IgD-negative memory B cell (primary cell): ENCODE data around the gene SARM1. TPM values are rescaled to one million over a fixed set of nuclear protein-coding genes. Genes with fewer than 3 reads are reported as not detected.
"Not testable (repeated sequence)": the region's sequence is repeated elsewhere in the genome, so short reads cannot be mapped to it uniquely, and the experiment has no call there.

Experiments
- H3K27ac Mint-ChIP-seq, 3 donors: one replicate each; pipeline ENCODE4 v1.8.0; 2020 to 2022; ENCODE audit warnings: mild to moderate bottlenecking in 3 of 3, mixed read lengths in 3 of 3, moderate library complexity in 1 of 3
- H3K27me3 Mint-ChIP-seq: one replicate; pipeline ENCODE4 v1.8.0; 2021; ENCODE audit warnings: mixed read lengths
- H3K36me3 Mint-ChIP-seq: one replicate; pipeline ENCODE4 v1.8.0; 2020; ENCODE audit warnings: mild to moderate bottlenecking, mixed read lengths
- H3K4me1 Mint-ChIP-seq, 3 donors: one replicate each; pipeline ENCODE4 v1.8.0; 2020 to 2022; ENCODE audit warnings: mixed read lengths in 3 of 3, mild to moderate bottlenecking in 1 of 3
- H3K4me3 Mint-ChIP-seq, 4 donors: one replicate each; pipeline ENCODE4 v1.8.0; 2020 to 2022; ENCODE audit warnings: mild to moderate bottlenecking in 4 of 4, mixed read lengths in 4 of 4, moderate library complexity in 3 of 4
- H3K9me3 Mint-ChIP-seq, 3 donors: one replicate each; pipeline ENCODE4 v1.8.0; 2020 to 2021; ENCODE audit warnings: mixed read lengths in 3 of 3, mild to moderate bottlenecking in 1 of 3
- polyA plus RNA-seq: library from polyadenylated mRNA; unstranded; fragments of 300-500 nt; fragmentation: Illumina TruSeq; gene quantifications from one replicate; pipeline ENCODE4 v1.2.3, GENCODE V29; 2021

The SARM1 gene
- polyA plus RNA-seq, 1 donor from 2014 or later: 5.6 TPM

DNA sequence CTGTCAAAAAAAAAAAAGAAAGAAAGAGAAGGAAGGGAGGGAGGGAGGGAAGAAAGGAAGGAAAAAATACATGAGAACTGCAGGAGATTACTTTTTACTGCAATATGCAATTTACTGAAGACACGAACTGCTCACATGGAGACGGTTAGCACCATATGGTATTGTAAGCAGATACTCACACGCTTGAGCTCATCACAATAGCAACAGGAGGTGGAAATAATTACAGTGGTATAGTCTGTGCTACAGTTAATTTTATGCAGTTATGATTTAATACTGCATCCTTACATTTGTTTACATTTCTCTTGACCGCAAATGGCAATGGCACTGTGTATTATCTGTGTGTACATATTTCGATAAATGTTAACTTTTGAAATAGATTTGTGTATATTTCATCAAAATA, 55.9 kb downstream of the SARM1 start:
- Mint-ChIP-seq H3K36me3 (peaks cover 5% of the 10 kb centered on the region), H3K4me1 (no peaks in the 10 kb centered on the region), H3K4me3 (no peak overlapping the region), H3K27me3 (peaks cover 4% of the 10 kb centered on the region), H3K9me3 (no peaks in the 10 kb centered on the region), H3K27ac (no peak overlapping the region)

DNA sequence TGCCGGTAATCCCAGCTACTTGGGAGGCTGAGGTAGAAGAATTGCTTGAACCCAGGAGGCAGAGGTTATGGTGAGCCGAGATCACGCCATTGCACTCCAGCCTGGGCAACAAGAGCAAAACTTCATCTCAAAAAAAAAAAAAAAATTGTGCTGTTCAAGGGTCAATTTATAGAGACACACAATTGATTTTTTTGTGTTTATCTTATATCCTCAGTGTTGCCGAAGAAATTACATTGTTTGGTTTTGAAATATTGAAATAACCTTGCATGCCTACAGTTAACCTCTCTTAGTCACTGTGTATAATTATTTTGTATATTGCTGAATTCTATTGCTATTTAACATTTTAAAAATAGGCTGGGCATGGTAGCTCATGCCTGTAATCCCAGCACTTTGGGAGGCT, 56.5 kb downstream of the SARM1 start:
- not testable (repeated sequence) for H3K27ac Mint-ChIP-seq, H3K27me3 Mint-ChIP-seq, H3K9me3 Mint-ChIP-seq, H3K4me1 Mint-ChIP-seq, H3K36me3 Mint-ChIP-seq, H3K4me3 Mint-ChIP-seq

DNA sequence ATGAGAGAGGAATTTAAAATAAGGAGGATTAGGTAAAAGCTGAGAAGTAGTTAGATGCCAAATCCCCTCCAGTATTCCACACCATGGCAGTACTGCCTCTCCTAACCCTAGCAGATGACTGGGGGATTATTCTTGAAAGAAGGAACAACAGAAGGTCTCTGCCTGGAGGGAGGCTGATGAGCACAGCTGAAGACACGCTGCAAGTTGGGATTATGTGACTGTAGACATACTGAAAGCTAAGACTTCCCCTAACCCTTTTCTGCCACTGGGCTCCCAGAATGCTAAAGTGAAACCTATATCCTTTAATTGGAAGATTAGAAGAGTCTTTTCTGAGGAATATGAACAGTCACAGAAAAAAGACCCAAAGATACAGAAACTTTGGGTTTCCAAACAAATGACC, 62.2 kb downstream of the SARM1 start:
- H3K4me3 Mint-ChIP-seq: no peak overlapping the region
- peaks cover 4% of the 10 kb centered on the region for H3K27me3 Mint-ChIP-seq
- peaks cover 0 to 3% (median 0%) of the 10 kb centered on the region in 3 donors for H3K9me3 Mint-ChIP-seq
- peaks cover 0 to 3% (median 0%) of the 10 kb centered on the region in 3 donors for H3K4me1 Mint-ChIP-seq
- H3K27ac Mint-ChIP-seq: no peak overlapping the region
- peaks cover 4% of the 10 kb centered on the region for H3K36me3 Mint-ChIP-seq

DNA sequence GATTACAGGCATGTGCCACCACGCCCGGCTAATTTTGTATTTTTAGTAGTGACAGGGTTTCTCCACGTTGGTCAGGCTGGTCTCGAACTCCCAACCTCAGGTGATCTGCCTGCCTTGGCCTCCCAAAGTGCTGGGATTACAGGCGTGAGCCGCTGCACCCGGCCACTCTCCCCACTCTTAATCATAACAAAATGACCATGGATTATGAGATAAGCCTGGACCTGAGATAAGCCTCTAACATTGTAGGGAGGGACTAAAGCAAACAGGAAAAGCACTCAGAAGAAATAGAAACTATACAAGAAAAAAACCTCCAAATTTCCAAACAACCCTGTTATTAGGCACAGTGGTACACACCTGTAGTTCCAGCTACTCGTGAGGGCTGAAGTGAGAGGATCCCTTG, 62.8 kb downstream of the SARM1 start:
- H3K4me3 Mint-ChIP-seq, H3K4me1 Mint-ChIP-seq, H3K27ac Mint-ChIP-seq, H3K36me3 Mint-ChIP-seq, H3K27me3 Mint-ChIP-seq, H3K9me3 Mint-ChIP-seq: not testable (repeated sequence)

DNA sequence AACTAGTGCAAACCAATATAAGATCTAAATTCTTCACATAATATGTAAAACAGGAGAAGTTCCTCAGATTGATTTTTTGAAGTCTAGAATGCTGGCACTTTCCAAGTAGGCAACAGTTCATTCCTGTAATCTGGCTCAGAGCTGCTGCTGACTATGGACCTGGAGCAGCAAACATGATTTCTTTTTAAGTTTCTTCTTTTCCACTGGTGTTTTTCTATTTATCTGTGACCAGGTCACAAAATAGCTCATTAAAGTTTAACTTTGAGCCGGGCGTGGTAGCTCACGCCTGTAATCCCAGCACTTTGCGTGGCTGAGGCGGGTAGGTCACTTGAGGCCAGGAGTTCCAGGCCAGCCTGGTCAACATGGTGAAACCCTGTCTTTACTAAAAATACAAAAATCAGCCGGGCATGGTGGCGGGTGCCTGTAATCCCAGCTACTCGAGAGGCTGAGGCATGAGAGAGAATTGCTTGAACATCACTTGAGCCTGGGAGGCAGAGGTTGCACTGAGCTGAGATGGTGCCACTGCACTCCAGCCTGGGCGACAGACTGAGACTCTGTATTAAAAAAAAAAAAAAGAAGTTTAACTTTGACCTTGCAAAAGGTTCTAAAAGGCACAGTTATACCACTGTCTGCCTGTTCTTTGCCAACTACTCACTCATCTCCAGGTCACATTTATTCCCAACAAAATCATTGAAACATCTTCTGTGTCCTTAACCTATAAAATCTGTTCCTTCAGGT, 72.6 kb downstream of the SARM1 start:
- Mint-ChIP-seq H3K9me3 (no peaks in the 10 kb centered on the region), H3K36me3 (no peaks in the 10 kb centered on the region), H3K4me1 (no peaks in the 10 kb centered on the region), H3K27ac (no peak overlapping the region), H3K4me3 (peak overlapping the region in 1 of 4 donors; percentile 4), H3K27me3 (peaks cover 3% of the 10 kb centered on the region)

DNA sequence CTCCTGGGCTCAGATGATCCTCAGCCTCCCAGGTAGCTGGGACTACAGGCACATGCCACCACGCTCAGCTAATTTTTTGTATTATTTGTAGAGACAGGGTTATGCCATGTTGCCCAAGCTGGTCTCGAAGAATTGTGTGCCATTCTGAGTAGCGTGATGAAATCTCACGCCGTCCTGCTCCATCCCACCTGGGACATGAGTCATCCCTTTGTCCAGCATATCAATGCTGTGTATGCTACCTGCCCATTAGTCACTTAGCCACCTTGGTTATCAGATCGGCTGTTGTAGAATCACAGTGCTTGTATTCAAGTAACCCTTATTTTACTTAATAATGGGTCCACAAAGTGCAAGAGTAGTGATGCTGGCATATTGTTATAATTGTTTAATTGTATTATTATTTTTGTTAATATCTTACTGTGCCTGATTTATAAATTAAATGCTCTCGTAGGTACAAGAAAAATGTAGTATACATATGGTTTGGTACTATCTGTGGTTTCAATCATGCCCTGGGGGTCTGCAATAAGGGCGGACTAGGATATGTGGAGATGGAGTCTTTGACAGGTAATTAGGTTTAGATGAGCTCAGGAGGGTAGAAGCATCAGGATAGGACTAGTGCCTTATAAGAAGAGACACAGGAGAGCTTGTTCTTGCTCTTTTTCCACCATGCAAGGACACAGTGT, 75.4 kb downstream of the SARM1 start:
- peaks cover 6% of the 10 kb centered on the region for H3K27me3 Mint-ChIP-seq
- no peaks in the 10 kb centered on the region for H3K36me3 Mint-ChIP-seq
- no peaks in the 10 kb centered on the region for H3K4me1 Mint-ChIP-seq
- no peak overlapping the region for H3K4me3 Mint-ChIP-seq
- H3K27ac Mint-ChIP-seq: no peak overlapping the region
- peaks cover 2 to 9% (median 4%) of the 10 kb centered on the region in 3 donors for H3K9me3 Mint-ChIP-seq

DNA sequence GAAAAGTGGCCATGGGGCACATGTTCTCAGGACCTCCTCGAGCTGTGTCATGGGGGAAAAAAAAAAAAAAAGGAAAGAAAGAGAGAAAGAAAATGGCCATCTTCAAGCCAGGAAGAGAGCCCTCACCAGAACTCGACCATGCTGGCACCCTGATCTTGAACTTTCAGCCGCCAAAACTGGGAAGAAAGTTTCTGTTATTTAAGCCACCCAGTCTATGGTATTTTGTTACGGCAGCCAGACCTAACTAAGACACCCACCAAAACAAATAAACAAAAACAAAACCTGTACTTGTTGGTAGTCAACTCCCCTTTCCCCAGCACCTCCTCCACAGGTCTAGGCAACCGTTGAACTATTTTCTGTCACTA, 75.9 kb downstream of the SARM1 start:
- Mint-ChIP-seq H3K36me3 (no peaks in the 10 kb centered on the region), H3K27me3 (peaks cover 6% of the 10 kb centered on the region), H3K9me3 (peaks cover 2 to 9% (median 4%) of the 10 kb centered on the region in 3 donors), H3K4me1 (no peaks in the 10 kb centered on the region), H3K4me3 (no peak overlapping the region), H3K27ac (no peak overlapping the region)

DNA sequence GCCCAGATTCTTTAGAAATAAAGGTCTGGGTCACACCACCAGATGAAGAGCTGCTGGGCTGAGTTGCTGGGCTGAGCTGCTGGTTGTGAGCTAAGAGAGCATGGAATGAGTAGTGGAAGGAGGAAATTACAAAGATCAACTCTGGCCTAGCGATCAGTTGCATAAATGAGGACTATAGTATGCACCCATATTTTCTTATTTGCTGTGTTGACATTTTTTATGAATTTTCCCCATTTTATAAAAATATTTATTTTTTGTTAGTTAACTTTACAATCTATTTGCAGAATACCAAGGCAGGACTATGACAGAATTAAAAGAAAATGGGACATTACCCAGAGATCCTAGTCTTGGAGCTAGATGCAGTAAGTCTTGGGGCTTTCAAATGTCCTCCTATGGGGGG, 78.4 kb downstream of the SARM1 start:
- no peak overlapping the region for H3K27ac Mint-ChIP-seq
- H3K4me1 Mint-ChIP-seq: no peaks in the 10 kb centered on the region
- H3K9me3 Mint-ChIP-seq: peaks cover 2 to 9% (median 4%) of the 10 kb centered on the region in 3 donors
- no peaks in the 10 kb centered on the region for H3K36me3 Mint-ChIP-seq
- H3K4me3 Mint-ChIP-seq: no peak overlapping the region
- H3K27me3 Mint-ChIP-seq: peaks cover 10% of the 10 kb centered on the region

Other genes starting within 250 kb of the SARM1 start
- 7.2 TPM for gene TMEM97, start 52.5 kb upstream of the SARM1 start, polyA plus RNA-seq
- 36.8 TPM for gene IFT20, start 36.2 kb upstream of the SARM1 start, polyA plus RNA-seq
- gene TNFAIP1, start 35.9 kb upstream of the SARM1 start, polyA plus RNA-seq: 11.1 TPM
- 87.4 TPM for gene POLDIP2, start 14.2 kb upstream of the SARM1 start, polyA plus RNA-seq
- gene SEBOX, start 6.5 kb upstream of the SARM1 start, polyA plus RNA-seq: not detected
- gene VTN, start 1.4 kb upstream of the SARM1 start, polyA plus RNA-seq: not detected
- gene SLC46A1, start 34.5 kb downstream of the SARM1 start, polyA plus RNA-seq: 2.4 TPM
- not detected for gene SLC13A2, start 102.0 kb downstream of the SARM1 start, polyA plus RNA-seq
- not detected for gene FOXN1, start 134.7 kb downstream of the SARM1 start, polyA plus RNA-seq
- 69.5 TPM for gene UNC119, start 180.9 kb downstream of the SARM1 start, polyA plus RNA-seq
- 48.4 TPM for gene PIGS, start 199.8 kb downstream of the SARM1 start, polyA plus RNA-seq
- 28.0 TPM for gene ALDOC, start 205.2 kb downstream of the SARM1 start, polyA plus RNA-seq
- 2.2 TPM for gene SPAG5, start 227.3 kb downstream of the SARM1 start, polyA plus RNA-seq
- 0.11 TPM for gene RSKR, start 242.5 kb downstream of the SARM1 start, polyA plus RNA-seq